K562 (cell line): Measurements from ENCODE around the gene SH3GLB2. TPM values are rescaled to one million over a fixed set of nuclear protein-coding genes. Genes with fewer than 3 reads are reported as not detected.

Experiments
- BRD4 ChIP-seq: fragments of 200-600 bp; sonication (generic); IDR thresholded peaks from 2 replicates; pipeline ENCODE4 v1.6.1; 2017; ENCODE audit warnings: inconsistent platforms
- HMGN3 ChIP-seq: IDR thresholded peaks from 2 replicates; pipeline ENCODE4 v1.6.1; 2011; ENCODE audit warnings: borderline replicate concordance, low read depth, mild to moderate bottlenecking, mixed read lengths, low read length; ENCODE audit not compliant: insufficient read length; ENCODE audit errors: extremely low read depth
- JUND ChIP-seq, 2 experiments: IDR thresholded peaks; 2 replicates in 1 of 2; 3 replicates in 1 of 2; pipeline ENCODE4 v1.6.1; 2011; ENCODE audit warnings: borderline replicate concordance in 2 of 2, low read depth in 2 of 2, low read length in 2 of 2, improper control_type of control experiment in 1 of 2, missing biosample characterization in 1 of 2, missing genetic modification characterization in 1 of 2, missing genetic modification reagents in 1 of 2
- MAFF ChIP-seq: IDR thresholded peaks from 2 replicates; pipeline ENCODE4 v1.6.1; 2012; ENCODE audit warnings: low read length, improper control_type of control experiment
- NR2C2 ChIP-seq, 2 experiments: fragments of 200-800 bp in 1 of 2; sonication (Bioruptor generic) in 1 of 2; sonication (generic) in 1 of 2; formaldehyde crosslinking in 1 of 2; IDR thresholded peaks; 2 replicates each; pipeline versions ENCODE4 v1.6.1 to v1.8.0; 2016 to 2022; ENCODE audit warnings: mild to moderate bottlenecking in 1 of 2, missing compliant biosample characterization in 1 of 2, missing genetic modification characterization in 1 of 2, missing genetic modification reagents in 1 of 2
- POLR2AphosphoS2 ChIP-seq: IDR thresholded peaks from 2 replicates; pipeline ENCODE4 v1.6.1; 2012; ENCODE audit warnings: low read length, improper control_type of control experiment
- RFX1 ChIP-seq: fragments of 450-650 bp; IDR thresholded peaks from 2 replicates; pipeline ENCODE4 v1.6.1; 2016; ENCODE audit warnings: mild to moderate bottlenecking, moderate library complexity
- SPI1 ChIP-seq: IDR thresholded peaks from 2 replicates; pipeline ENCODE4 v1.6.1; 2011; ENCODE audit warnings: low read depth, low read length, control low read depth, borderline replicate concordance
- ZMIZ1 ChIP-seq, 2 experiments: fragments of 150-350 bp in 1 of 2; IDR thresholded peaks; 2 replicates each; pipeline ENCODE4 v1.6.1; 2012 to 2016; ENCODE audit warnings: low read depth in 2 of 2, low read length in 2 of 2, mild to moderate bottlenecking in 1 of 2, moderate library complexity in 1 of 2
- polyA plus RNA-seq, 8 experiments: library from polyadenylated mRNA; depleted of rRNA in 4 of 8; stranded (reverse) in 5 of 8; unstranded in 3 of 8; fragments of >200 nt; fragmentation: Nextera tagmentation in 2 of 8; fragmentation: Illumina TruSeq in 1 of 8; extraction: Ambion mirVana in 2 of 8; extraction: Trizol in 1 of 8; gene quantifications; 2 replicates each; pipeline versions ENCODE4 v1.2.1 to v1.2.3, GENCODE V29; 2011 to 2014; ENCODE audit warnings: inconsistent platforms in 1 of 8, missing spikeins in 1 of 8
- total RNA-seq, 7 experiments: library from RNA; depleted of rRNA in 6 of 7; stranded (reverse); fragments of >200 nt in 6 of 7; fragmentation: Illumina TruSeq in 2 of 7; extraction: Trizol in 2 of 7; gene quantifications; 2 replicates each; pipeline versions ENCODE4 v1.2.1 to v1.2.3, GENCODE V29; 2011 to 2021; ENCODE audit warnings: low replicate concordance in 1 of 7
- TF ChIP-seq, protein P1 (sequence below): fragments of 200-600 bp; sonication (generic); IDR thresholded peaks from one replicate; pipeline ENCODE4 v1.6.1; 2012; ENCODE audit warnings: mild to moderate bottlenecking, low read depth, low read length, inconsistent platforms

Gene SH3GLB2
- total and polyA plus RNA-seq, 9 of the 15 experiments (the other 6 are each of a cell fraction or from before 2014, with no cell fraction given) = 0.20 to 118 (median 58.8) TPM

DNA sequence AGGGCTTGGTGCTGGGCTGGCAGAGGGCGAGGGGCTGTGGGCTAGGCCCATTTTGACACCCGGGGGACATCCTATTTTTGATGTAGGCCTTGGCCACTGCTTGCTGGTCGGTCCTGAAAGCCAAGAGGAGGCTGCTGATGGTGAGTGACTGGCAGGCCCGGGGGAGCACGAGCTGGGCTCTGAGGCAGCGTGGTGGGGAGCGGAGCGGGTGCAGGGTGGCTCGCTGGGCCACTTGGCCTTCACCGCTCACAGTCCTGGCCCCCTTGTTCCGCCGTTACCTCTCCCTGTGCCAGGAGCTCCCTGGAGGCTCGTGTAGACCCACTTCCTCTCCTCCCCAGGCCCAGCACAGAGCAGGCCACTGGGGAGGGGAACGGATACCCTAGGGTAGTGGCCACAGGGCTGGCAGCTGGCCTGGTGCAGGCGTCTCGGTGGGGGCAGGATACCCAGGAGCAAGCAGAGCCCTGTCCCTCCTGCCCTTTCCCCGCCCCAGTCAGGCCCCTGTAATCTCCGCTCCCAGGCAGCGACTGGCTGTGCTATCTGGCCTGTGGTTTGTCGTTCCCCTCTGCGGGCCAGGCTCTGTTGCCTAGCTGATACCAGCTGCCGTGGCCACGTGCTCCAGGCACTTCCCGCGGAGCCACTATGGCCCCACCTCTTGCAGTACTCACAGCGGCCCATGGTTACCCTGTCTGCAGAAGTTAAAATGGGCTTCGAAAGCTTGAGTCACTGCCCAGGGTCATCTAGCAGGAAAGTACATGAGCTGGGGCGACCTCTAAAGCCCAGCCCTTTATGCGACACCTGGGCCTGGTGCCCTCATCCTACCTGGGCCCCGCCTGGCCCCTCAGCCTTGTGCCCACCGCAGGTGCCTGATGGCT is 41.1 kb upstream of the SH3GLB2 start (continued):
- TF ChIP-seq NR2C2 (CRISPR knock-in tag; IDR thresholded peaks at IDR 0.05) = peak; percentile 83
- TF ChIP-seq NR2C2 (tag; IDR thresholded peaks at IDR 0.05) = peak; percentile 61; the same call in 1 of the 2 replicates
- TF ChIP-seq POLR2AphosphoS2 = peak; percentile 60; the same call in 1 of the 2 replicates
- TF ChIP-seq, protein P1, sequence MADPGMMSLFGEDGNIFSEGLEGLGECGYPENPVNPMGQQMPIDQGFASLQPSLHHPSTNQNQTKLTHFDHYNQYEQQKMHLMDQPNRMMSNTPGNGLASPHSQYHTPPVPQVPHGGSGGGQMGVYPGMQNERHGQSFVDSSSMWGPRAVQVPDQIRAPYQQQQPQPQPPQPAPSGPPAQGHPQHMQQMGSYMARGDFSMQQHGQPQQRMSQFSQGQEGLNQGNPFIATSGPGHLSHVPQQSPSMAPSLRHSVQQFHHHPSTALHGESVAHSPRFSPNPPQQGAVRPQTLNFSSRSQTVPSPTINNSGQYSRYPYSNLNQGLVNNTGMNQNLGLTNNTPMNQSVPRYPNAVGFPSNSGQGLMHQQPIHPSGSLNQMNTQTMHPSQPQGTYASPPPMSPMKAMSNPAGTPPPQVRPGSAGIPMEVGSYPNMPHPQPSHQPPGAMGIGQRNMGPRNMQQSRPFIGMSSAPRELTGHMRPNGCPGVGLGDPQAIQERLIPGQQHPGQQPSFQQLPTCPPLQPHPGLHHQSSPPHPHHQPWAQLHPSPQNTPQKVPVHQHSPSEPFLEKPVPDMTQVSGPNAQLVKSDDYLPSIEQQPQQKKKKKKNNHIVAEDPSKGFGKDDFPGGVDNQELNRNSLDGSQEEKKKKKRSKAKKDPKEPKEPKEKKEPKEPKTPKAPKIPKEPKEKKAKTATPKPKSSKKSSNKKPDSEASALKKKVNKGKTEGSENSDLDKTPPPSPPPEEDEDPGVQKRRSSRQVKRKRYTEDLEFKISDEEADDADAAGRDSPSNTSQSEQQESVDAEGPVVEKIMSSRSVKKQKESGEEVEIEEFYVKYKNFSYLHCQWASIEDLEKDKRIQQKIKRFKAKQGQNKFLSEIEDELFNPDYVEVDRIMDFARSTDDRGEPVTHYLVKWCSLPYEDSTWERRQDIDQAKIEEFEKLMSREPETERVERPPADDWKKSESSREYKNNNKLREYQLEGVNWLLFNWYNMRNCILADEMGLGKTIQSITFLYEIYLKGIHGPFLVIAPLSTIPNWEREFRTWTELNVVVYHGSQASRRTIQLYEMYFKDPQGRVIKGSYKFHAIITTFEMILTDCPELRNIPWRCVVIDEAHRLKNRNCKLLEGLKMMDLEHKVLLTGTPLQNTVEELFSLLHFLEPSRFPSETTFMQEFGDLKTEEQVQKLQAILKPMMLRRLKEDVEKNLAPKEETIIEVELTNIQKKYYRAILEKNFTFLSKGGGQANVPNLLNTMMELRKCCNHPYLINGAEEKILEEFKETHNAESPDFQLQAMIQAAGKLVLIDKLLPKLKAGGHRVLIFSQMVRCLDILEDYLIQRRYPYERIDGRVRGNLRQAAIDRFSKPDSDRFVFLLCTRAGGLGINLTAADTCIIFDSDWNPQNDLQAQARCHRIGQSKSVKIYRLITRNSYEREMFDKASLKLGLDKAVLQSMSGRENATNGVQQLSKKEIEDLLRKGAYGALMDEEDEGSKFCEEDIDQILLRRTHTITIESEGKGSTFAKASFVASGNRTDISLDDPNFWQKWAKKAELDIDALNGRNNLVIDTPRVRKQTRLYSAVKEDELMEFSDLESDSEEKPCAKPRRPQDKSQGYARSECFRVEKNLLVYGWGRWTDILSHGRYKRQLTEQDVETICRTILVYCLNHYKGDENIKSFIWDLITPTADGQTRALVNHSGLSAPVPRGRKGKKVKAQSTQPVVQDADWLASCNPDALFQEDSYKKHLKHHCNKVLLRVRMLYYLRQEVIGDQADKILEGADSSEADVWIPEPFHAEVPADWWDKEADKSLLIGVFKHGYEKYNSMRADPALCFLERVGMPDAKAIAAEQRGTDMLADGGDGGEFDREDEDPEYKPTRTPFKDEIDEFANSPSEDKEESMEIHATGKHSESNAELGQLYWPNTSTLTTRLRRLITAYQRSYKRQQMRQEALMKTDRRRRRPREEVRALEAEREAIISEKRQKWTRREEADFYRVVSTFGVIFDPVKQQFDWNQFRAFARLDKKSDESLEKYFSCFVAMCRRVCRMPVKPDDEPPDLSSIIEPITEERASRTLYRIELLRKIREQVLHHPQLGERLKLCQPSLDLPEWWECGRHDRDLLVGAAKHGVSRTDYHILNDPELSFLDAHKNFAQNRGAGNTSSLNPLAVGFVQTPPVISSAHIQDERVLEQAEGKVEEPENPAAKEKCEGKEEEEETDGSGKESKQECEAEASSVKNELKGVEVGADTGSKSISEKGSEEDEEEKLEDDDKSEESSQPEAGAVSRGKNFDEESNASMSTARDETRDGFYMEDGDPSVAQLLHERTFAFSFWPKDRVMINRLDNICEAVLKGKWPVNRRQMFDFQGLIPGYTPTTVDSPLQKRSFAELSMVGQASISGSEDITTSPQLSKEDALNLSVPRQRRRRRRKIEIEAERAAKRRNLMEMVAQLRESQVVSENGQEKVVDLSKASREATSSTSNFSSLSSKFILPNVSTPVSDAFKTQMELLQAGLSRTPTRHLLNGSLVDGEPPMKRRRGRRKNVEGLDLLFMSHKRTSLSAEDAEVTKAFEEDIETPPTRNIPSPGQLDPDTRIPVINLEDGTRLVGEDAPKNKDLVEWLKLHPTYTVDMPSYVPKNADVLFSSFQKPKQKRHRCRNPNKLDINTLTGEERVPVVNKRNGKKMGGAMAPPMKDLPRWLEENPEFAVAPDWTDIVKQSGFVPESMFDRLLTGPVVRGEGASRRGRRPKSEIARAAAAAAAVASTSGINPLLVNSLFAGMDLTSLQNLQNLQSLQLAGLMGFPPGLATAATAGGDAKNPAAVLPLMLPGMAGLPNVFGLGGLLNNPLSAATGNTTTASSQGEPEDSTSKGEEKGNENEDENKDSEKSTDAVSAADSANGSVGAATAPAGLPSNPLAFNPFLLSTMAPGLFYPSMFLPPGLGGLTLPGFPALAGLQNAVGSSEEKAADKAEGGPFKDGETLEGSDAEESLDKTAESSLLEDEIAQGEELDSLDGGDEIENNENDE = no peak
- TF ChIP-seq RFX1 = peak; percentile 61; the same call in 1 of the 2 replicates
- TF ChIP-seq JUND (IDR thresholded peaks at IDR 0.05; ENCODE audit: borderline replicate concordance, low read depth, low read length) = peak; percentile 78
- peak; percentile 80; the same call in 2 of the 3 replicates for TF ChIP-seq JUND (tag; IDR thresholded peaks at IDR 0.05; ENCODE audit: borderline replicate concordance, low read depth, low read length)
- peak; percentile 61; the same call in 1 of the 2 replicates for TF ChIP-seq BRD4
- TF ChIP-seq HMGN3 = peak; percentile 100
- TF ChIP-seq SPI1 = peak; percentile 60; the same call in 1 of the 2 replicates
- TF ChIP-seq MAFF = no peak
- peak in 1 of 2 experiments; percentile 99; a peak in 2 of 4 replicates for TF ChIP-seq ZMIZ1 (IDR thresholded peaks at IDR 0.05; ENCODE audit: low read depth in 2 of 2, low read length in 2 of 2)
